LNCaP clone FGC (cell line): ENCODE results near the gene FCRL2.

ENCODE experiments used
- DNase-seq: peaks from one replicate; pipeline ENCODE4 v3.0.0-alpha.2; 2011; ENCODE audit warnings: low read depth
- H3K4me3 ChIP-seq: 2 replicates; pipeline ENCODE4 v1.5.1; 2011; ENCODE audit warnings: mild to moderate bottlenecking, low read depth, low read length, control low read depth
- TF ChIP-seq, protein P1 (sequence below): IDR thresholded peaks from 2 replicates; pipeline ENCODE4 v1.5.1; 2012; ENCODE audit warnings: mild to moderate bottlenecking; ENCODE audit not compliant: control insufficient read depth, insufficient read depth; ENCODE audit errors: extremely low read depth

Gene FCRL2

DNA sequence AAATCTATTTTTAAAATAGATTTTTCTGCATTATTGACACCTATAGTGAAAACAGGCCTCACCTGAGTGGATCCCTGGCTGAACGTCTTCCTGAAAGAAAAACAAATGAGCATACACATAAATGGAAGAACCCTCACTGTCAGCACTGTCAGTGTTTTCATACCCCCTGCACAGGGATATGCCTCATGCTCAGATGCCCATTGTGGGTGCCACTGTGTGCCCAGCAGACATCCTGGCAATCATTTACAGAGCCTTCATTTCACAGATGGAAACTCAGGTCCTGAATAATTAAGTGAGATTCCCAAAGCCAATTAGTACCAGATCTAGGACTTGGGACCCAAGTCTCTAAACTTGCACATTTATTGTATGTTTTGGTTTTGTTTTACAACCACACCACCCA, 23.1 kb upstream of the FCRL2 start:
- H3K4me3 ChIP-seq: no peak overlapping the region
- no peak for DNase-seq
- TF ChIP-seq, protein P1, sequence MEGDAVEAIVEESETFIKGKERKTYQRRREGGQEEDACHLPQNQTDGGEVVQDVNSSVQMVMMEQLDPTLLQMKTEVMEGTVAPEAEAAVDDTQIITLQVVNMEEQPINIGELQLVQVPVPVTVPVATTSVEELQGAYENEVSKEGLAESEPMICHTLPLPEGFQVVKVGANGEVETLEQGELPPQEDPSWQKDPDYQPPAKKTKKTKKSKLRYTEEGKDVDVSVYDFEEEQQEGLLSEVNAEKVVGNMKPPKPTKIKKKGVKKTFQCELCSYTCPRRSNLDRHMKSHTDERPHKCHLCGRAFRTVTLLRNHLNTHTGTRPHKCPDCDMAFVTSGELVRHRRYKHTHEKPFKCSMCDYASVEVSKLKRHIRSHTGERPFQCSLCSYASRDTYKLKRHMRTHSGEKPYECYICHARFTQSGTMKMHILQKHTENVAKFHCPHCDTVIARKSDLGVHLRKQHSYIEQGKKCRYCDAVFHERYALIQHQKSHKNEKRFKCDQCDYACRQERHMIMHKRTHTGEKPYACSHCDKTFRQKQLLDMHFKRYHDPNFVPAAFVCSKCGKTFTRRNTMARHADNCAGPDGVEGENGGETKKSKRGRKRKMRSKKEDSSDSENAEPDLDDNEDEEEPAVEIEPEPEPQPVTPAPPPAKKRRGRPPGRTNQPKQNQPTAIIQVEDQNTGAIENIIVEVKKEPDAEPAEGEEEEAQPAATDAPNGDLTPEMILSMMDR: no peak

DNA sequence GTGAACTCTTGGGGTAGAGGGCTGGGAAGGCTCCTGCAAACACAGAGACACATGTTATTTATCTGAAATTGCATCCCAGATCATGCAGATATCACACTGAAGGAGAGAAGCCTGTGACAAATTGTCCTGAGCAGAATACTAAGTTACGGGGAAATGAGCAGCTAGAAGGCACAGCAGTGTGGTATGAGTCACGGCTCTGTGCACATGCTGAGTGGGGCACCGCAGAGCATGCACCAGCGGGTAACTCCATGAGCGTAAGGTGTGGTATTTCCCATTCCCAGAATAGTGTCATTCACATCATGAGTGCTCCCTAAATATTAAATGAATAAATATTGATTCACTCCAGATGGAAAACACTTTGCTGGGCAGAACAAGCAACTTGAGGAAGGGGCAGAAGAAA, 21.3 kb upstream of the FCRL2 start:
- no peak for DNase-seq
- H3K4me3 ChIP-seq: no peak overlapping the region
- TF ChIP-seq, protein P1: no peak

DNA sequence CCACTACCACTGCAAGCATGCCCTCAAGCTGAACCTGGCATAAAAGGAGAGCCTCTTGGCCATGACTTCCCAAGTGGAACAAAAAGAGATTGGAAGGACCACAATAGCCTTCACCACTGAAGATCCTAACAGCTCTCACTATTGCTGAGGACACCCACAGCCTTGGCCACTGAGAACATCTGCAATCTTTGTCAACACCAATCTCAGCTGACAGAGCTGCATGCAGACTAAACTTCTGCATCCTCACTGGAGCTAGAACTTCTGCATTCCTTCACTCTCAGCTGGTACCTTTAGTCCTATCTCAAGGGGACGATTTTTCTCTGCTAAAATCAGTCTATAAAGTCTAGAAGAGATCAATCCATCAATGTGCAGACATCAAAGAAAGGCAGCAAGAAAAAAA, 8.3 kb upstream of the FCRL2 start:
- H3K4me3 ChIP-seq: no peak overlapping the region
- DNase-seq: no peak
- TF ChIP-seq, protein P1: no peak

DNA sequence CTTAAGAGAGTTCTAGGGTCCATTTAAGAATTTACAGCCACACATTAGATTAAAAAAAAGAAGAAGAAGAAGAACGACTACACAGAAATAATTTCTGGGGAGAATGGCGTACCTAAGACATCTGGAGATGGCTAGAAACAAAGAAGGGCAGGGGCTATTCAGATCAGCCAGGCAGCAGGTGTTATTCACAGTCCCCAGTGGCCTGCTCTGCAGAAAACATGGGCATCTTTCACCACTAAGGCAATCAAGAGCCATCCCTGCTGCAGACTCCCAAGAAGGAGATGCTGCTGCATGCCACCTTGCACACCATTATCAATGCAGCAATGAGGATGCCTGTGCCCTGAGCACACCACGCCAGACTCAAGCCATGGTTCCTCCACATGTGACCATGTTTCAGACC, 7.9 kb upstream of the FCRL2 start:
- TF ChIP-seq, protein P1: no peak
- no peak overlapping the region for H3K4me3 ChIP-seq
- DNase-seq: no peak

DNA sequence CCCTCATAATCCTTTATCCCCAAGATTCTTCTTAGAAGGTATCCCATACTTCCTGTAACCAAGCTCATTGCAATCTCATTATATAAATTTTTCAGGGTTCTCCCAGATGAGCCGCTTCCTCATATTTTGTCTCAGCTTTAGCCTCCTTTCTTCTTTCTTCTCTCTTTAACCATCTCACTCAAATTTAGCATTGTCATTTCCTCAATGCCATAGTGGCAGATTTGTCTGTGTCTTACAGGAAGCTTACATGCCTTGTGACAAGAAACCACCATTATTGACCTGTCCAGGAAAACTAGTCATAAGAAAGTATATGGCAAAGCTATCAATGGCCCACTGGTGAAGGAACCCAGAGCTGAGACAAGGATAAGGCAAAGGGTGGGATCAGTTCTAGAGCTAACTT, 6.0 kb upstream of the FCRL2 start:
- TF ChIP-seq, protein P1: no peak
- no peak for DNase-seq
- H3K4me3 ChIP-seq: no peak overlapping the region

DNA sequence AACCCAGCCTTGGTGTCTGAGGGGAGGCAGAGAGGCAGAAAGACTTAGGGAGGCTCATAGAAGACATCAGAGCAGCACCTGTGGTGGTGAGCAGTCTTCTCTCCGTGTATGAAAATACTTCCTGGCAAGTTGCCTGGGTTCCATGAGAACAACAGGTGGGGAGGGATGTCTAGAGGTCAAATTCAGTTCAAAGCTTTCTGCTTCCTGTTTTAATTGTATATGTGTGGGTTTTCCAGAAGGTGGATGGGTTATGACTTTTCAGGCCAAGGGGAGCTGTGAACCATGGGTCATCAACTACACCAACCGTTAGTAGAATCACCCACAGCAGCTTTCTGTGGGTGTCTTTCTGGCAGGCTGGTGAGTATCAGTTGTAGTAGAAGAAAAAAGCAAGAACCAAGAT, 4.1 kb upstream of the FCRL2 start:
- TF ChIP-seq, protein P1: no peak
- DNase-seq: no peak
- no peak overlapping the region for H3K4me3 ChIP-seq

DNA sequence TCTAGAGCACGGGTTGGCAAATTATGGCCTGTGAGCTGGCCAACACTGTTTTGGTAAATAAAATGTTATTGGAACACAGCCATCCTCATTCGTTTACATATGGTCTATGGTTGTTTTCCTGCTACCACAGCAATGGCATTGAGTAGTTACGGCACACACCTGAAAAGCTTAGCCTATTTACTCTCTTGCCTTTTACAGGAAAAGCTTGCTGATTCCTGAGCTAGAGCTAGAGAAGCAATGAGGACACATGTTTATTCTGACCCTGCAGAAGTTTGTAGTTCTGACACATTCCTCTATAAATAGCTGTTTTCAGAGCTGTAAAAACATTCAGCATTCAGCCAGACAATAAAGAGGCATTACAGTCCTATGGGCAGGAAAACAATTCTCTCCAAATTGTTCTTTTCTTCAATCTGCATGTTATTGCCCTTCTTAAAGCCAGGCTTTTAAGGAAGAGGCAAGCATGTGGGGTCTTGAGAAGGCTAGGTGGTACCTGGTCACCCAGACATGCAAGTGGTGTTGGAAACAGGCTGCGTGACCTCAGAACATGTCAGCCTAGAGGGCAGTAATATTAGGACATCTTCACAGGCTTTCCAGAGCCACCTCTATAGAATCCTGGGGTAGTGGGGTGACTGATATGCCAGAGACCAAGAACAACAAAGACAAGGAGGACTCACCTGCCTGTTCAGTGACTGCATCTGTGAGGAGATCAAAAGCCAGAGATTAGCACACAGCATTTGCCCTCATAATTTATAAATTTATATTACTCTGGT, 1.6 kb downstream of the FCRL2 start:
- no peak overlapping the region for H3K4me3 ChIP-seq
- peak; percentile 10 for DNase-seq
- TF ChIP-seq, protein P1: no peak
